K562 (cell line): ENCODE results near the gene STK11. TPM values are rescaled to one million over a fixed set of nuclear protein-coding genes. Genes with fewer than 3 reads are reported as not detected.
A peak's percentile ranks its signal among the peaks of the same experiment; 100 is the strongest.

Source experiments
- AFF1 ChIP-seq, 2 experiments: fragments of 450-650 bp; IDR thresholded peaks; 2 replicates each; pipeline ENCODE4 v1.6.1; 2018; ENCODE audit warnings: mild to moderate bottlenecking in 2 of 2, low read depth in 1 of 2; ENCODE audit not compliant: partially characterized antibody in 2 of 2
- ATF1 ChIP-seq, 2 experiments: fragments of 450-650 bp in 1 of 2; IDR thresholded peaks; 2 replicates each; pipeline ENCODE4 v1.6.1; 2016; ENCODE audit warnings: missing compliant biosample characterization in 1 of 2, missing genetic modification characterization in 1 of 2
- CBX5 ChIP-seq: IDR thresholded peaks from 2 replicates; pipeline ENCODE4 v1.6.1; 2014; ENCODE audit warnings: low read depth, borderline replicate concordance
- CC2D1A ChIP-seq: fragments of 450-650 bp; IDR thresholded peaks from 2 replicates; pipeline ENCODE4 v1.6.1; 2017; ENCODE audit warnings: mild to moderate bottlenecking
- ELF1 ChIP-seq: fragments of 200-800 bp; sonication (Bioruptor generic); IDR thresholded peaks from 2 replicates; pipeline ENCODE4 v1.6.1; 2016; ENCODE audit warnings: missing genetic modification characterization, missing compliant biosample characterization
- GTF2A2 ChIP-seq: IDR thresholded peaks from 2 replicates; pipeline ENCODE4 v1.6.1; 2016; ENCODE audit warnings: mild to moderate bottlenecking, missing genetic modification characterization, missing compliant biosample characterization
- HMG20A ChIP-seq: fragments of 450-650 bp; formaldehyde crosslinking; conservative IDR thresholded peaks from 2 replicates; pipeline ENCODE4 v1.4.0; 2020; ENCODE audit warnings: mild to moderate bottlenecking, mixed read lengths
- JUND ChIP-seq, 2 experiments: IDR thresholded peaks; 2 replicates in 1 of 2; 3 replicates in 1 of 2; pipeline ENCODE4 v1.6.1; 2011; ENCODE audit warnings: borderline replicate concordance in 2 of 2, low read depth in 2 of 2, low read length in 2 of 2, improper control_type of control experiment in 1 of 2, missing biosample characterization in 1 of 2, missing genetic modification characterization in 1 of 2, missing genetic modification reagents in 1 of 2
- KLF6 ChIP-seq: fragments of 250-450 bp; sonication (Bioruptor Pico); IDR thresholded peaks from 2 replicates; pipeline ENCODE4 v1.4.0; 2020; ENCODE audit warnings: mild to moderate bottlenecking, moderate library complexity, borderline replicate concordance
- MTA3 ChIP-seq: fragments of 450-650 bp; formaldehyde crosslinking; IDR thresholded peaks from 2 replicates; pipeline ENCODE4 v1.6.1; 2017; ENCODE audit warnings: mild to moderate bottlenecking, borderline replicate concordance
- NFIC ChIP-seq: fragments of 450-650 bp; IDR thresholded peaks from 2 replicates; pipeline ENCODE4 v1.6.1; 2017; ENCODE audit warnings: mild to moderate bottlenecking, inconsistent platforms
- NUFIP1 ChIP-seq: fragments of 450-650 bp; IDR thresholded peaks from 2 replicates; pipeline ENCODE4 v1.6.1; 2018; ENCODE audit not compliant: partially characterized antibody
- PRMT5 ChIP-seq: sonication (generic); formaldehyde crosslinking; IDR thresholded peaks from 2 replicates; pipeline ENCODE4 v1.5.0; 2020; ENCODE audit warnings: missing genetic modification reagents
- SMC3 ChIP-seq: conservative IDR thresholded peaks from 2 replicates; pipeline ENCODE4 v1.6.1; 2011; ENCODE audit warnings: low read depth, low read length, improper control_type of control experiment; ENCODE audit not compliant: insufficient read depth
- TAF1 ChIP-seq: IDR thresholded peaks from 2 replicates; pipeline ENCODE4 v1.6.1; 2011; ENCODE audit warnings: mild to moderate bottlenecking, low read length, moderate library complexity; ENCODE audit not compliant: insufficient read depth, control insufficient read depth, severe bottlenecking; ENCODE audit errors: extremely low read depth
- TRIM24 ChIP-seq, 2 experiments: fragments of 450-650 bp; IDR thresholded peaks; 2 replicates each; pipeline ENCODE4 v1.6.1; 2016
- XRCC5 ChIP-seq: fragments of 200-400 bp; formaldehyde crosslinking; IDR thresholded peaks from 2 replicates; pipeline ENCODE4 v1.6.1; 2017; ENCODE audit warnings: low read depth, mild to moderate bottlenecking, low read length
- ZNF184 ChIP-seq: sonication (generic); formaldehyde crosslinking; IDR thresholded peaks from 2 replicates; pipeline ENCODE4 v1.5.0; 2020; ENCODE audit warnings: missing genetic modification reagents
- ZNF24 ChIP-seq: fragments of 450-650 bp; IDR thresholded peaks from 2 replicates; pipeline ENCODE4 v1.6.1; 2016
- ZNF316 ChIP-seq: fragments of 450-650 bp; IDR thresholded peaks from 2 replicates; pipeline ENCODE4 v1.6.1; 2016
- polyA plus RNA-seq, 8 experiments: library from polyadenylated mRNA; depleted of rRNA in 4 of 8; stranded (reverse) in 5 of 8; unstranded in 3 of 8; fragments of >200 nt; fragmentation: Nextera tagmentation in 2 of 8; fragmentation: Illumina TruSeq in 1 of 8; extraction: Ambion mirVana in 2 of 8; extraction: Trizol in 1 of 8; gene quantifications; 2 replicates each; pipeline versions ENCODE4 v1.2.1 to v1.2.3, GENCODE V29; 2011 to 2014; ENCODE audit warnings: inconsistent platforms in 1 of 8, missing spikeins in 1 of 8
- total RNA-seq, 7 experiments: library from RNA; depleted of rRNA in 6 of 7; stranded (reverse); fragments of >200 nt in 6 of 7; fragmentation: Illumina TruSeq in 2 of 7; extraction: Trizol in 2 of 7; gene quantifications; 2 replicates each; pipeline versions ENCODE4 v1.2.1 to v1.2.3, GENCODE V29; 2011 to 2021; ENCODE audit warnings: low replicate concordance in 1 of 7
- TF ChIP-seq, protein P1 (sequence below): IDR thresholded peaks from 2 replicates; pipeline ENCODE4 v1.6.1; 2011; ENCODE audit warnings: borderline replicate concordance, low read depth, mild to moderate bottlenecking, moderate library complexity, low read length; ENCODE audit not compliant: insufficient read depth, poor library complexity, severe bottlenecking
- TF ChIP-seq, protein P2 (sequence below): fragments of 450-650 bp; IDR thresholded peaks from one replicate; pipeline ENCODE4 v1.6.1; 2018; ENCODE audit warnings: mild to moderate bottlenecking, moderate library complexity; ENCODE audit not compliant: partially characterized antibody

STK11 gene
- total and polyA plus RNA-seq, 9 of the 15 experiments (the other 6 are each of a cell fraction or from before 2014, with no cell fraction given): 0.15 to 96.5 (median 31.7) TPM

DNA sequence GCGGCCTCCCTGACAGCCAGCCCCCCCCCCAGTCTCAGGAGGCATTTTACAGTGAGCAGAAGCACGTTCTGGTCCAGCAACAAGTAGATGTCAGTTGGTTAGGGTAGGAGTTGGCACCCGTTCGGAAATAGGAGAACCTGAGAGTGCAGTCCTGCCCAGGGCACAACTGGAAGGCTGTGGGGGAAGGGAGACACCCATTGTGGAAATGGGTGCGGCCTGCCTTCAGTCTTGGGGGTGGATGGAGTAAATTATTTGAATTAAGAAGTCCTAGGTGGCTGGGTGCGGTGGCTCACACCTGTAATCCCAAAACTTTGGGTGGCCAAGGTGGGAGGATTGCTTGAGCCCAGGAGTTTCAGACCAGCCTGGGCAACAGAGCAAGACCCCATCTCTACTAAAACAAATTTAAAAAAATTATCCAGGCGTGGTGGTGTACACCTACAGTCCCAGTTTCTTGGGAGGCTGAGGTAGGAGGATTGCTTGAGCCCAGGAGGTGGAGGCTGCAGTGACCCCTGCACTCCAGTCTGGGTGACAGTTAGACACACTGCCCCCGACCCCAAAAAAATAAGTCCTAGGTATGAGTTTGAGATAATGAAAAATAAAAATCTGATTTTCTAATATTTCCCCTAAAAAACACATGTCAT is 64.8 kb downstream of the STK11 start (continued):
- TF ChIP-seq AFF1 (IDR thresholded peaks at IDR 0.05; ENCODE audit: low read depth in 1 of 2, partially characterized antibody in 2 of 2) (no peak), PRMT5 (CRISPR knock-in tag) (no peak), CC2D1A (no peak), GTF2A2 (tag) (no peak), XRCC5 (peak; percentile 49; the same call in 1 of the 2 replicates), NUFIP1 (peak; percentile 24), ATF1 (CRISPR knock-in tag; IDR thresholded peaks at IDR 0.05) (no peak), ATF1 (tag; IDR thresholded peaks at IDR 0.05) (no peak), ELF1 (no peak), CBX5 (no peak), TRIM24 (IDR thresholded peaks at IDR 0.05) (no peak), ZNF184 (no peak), NFIC (no peak), JUND (IDR thresholded peaks at IDR 0.05; ENCODE audit: borderline replicate concordance, low read depth, low read length) (no peak), JUND (tag; IDR thresholded peaks at IDR 0.05; ENCODE audit: borderline replicate concordance, low read depth, low read length) (no peak), ZNF316 (no peak), MTA3 (no peak), HMG20A (no peak), SMC3 (no peak), KLF6 (no peak), TAF1 (peak; percentile 3), ZNF24 (no peak)
- TF ChIP-seq, protein P1, sequence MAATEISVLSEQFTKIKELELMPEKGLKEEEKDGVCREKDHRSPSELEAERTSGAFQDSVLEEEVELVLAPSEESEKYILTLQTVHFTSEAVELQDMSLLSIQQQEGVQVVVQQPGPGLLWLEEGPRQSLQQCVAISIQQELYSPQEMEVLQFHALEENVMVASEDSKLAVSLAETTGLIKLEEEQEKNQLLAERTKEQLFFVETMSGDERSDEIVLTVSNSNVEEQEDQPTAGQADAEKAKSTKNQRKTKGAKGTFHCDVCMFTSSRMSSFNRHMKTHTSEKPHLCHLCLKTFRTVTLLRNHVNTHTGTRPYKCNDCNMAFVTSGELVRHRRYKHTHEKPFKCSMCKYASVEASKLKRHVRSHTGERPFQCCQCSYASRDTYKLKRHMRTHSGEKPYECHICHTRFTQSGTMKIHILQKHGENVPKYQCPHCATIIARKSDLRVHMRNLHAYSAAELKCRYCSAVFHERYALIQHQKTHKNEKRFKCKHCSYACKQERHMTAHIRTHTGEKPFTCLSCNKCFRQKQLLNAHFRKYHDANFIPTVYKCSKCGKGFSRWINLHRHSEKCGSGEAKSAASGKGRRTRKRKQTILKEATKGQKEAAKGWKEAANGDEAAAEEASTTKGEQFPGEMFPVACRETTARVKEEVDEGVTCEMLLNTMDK: no peak
- TF ChIP-seq, protein P2, sequence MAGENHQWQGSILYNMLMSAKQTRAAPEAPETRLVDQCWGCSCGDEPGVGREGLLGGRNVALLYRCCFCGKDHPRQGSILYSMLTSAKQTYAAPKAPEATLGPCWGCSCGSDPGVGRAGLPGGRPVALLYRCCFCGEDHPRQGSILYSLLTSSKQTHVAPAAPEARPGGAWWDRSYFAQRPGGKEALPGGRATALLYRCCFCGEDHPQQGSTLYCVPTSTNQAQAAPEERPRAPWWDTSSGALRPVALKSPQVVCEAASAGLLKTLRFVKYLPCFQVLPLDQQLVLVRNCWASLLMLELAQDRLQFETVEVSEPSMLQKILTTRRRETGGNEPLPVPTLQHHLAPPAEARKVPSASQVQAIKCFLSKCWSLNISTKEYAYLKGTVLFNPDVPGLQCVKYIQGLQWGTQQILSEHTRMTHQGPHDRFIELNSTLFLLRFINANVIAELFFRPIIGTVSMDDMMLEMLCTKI: no peak
